CD4-positive, alpha-beta memory T cell (primary cell): ENCODE data around the gene SLC6A13. TPM values are rescaled to one million over a fixed set of nuclear protein-coding genes. Genes with fewer than 3 reads are reported as not detected.

Experiments used
- CTCF ChIA-PET: fragments of 350-600 bp; sonication (Branson Sonifier 250); formaldehyde crosslinking; loops from one replicate; lab custom pipeline; 2021; ENCODE audit warnings: inconsistent platforms; ENCODE audit not compliant: partially characterized antibody; lab: Charles Lee
- POLR2A ChIA-PET: fragments of 350-600 bp; sonication (Branson Sonifier 250); formaldehyde crosslinking; loops from one replicate; lab custom pipeline; 2021; ENCODE audit not compliant: partially characterized antibody; lab: Charles Lee
- DNase-seq, 5 donors: peaks; one replicate each; pipeline versions ENCODE4 v3.0.0 to v3.0.0-alpha.2; 2020 to 2022; ENCODE audit warnings: mixed read lengths in 1 of 5
- H3K27ac ChIP-seq: one replicate; pipeline ENCODE4 v1.7.0; 2013; ENCODE audit warnings: low read depth, low read length
- H3K27me3 ChIP-seq: 2 replicates; pipeline ENCODE4 v1.7.0; 2013; ENCODE audit warnings: mild to moderate bottlenecking, low read length, moderate library complexity; ENCODE audit not compliant: insufficient read depth
- H3K36me3 ChIP-seq: 2 replicates; pipeline ENCODE4 v1.7.0; 2013; ENCODE audit warnings: mild to moderate bottlenecking, low read length, moderate library complexity; ENCODE audit not compliant: insufficient read depth
- H3K4me1 ChIP-seq: 2 replicates; pipeline ENCODE4 v1.7.0; 2013; ENCODE audit warnings: mild to moderate bottlenecking, low read length, moderate library complexity; ENCODE audit not compliant: insufficient read depth
- H3K4me3 ChIP-seq, 2 donors: one replicate each; pipeline ENCODE4 v1.7.0; 2013; ENCODE audit warnings: low read length in 2 of 2, mild to moderate bottlenecking in 1 of 2
- H3K9me3 ChIP-seq, 2 donors: one replicate each; pipeline ENCODE4 v1.7.0; 2013; ENCODE audit warnings: low read length in 2 of 2, control low read depth in 1 of 2; ENCODE audit not compliant: control insufficient read depth in 1 of 2
- H3K27ac Mint-ChIP-seq, 7 donors: one replicate each; pipeline ENCODE4 v1.8.0; 2020 to 2021; ENCODE audit warnings: mixed read lengths in 7 of 7, mild to moderate bottlenecking in 6 of 7, inconsistent platforms in 3 of 7, moderate library complexity in 3 of 7
- H3K27me3 Mint-ChIP-seq, 2 donors: one replicate each; pipeline ENCODE4 v1.8.0; 2020 to 2021; ENCODE audit warnings: mixed read lengths in 2 of 2
- H3K36me3 Mint-ChIP-seq, 2 donors: one replicate each; pipeline ENCODE4 v1.8.0; 2020 to 2021; ENCODE audit warnings: mixed read lengths in 2 of 2, inconsistent platforms in 1 of 2, mild to moderate bottlenecking in 1 of 2
- H3K4me1 Mint-ChIP-seq, 4 donors: one replicate each; pipeline ENCODE4 v1.8.0; 2020 to 2021; ENCODE audit warnings: mixed read lengths in 4 of 4, mild to moderate bottlenecking in 1 of 4
- H3K4me3 Mint-ChIP-seq, 8 donors: one replicate each; pipeline ENCODE4 v1.8.0; 2020 to 2021; ENCODE audit warnings: mixed read lengths in 8 of 8, mild to moderate bottlenecking in 7 of 8, moderate library complexity in 6 of 8, inconsistent platforms in 3 of 8
- H3K9me3 Mint-ChIP-seq, 8 donors: one replicate each; pipeline ENCODE4 v1.8.0; 2020 to 2021; ENCODE audit warnings: mixed read lengths in 8 of 8, mild to moderate bottlenecking in 5 of 8, inconsistent platforms in 3 of 8, moderate library complexity in 1 of 8
- intact Hi-C: fragments of 100-400 bp; cut with micrococcal nuclease; formaldehyde crosslinking; loops from one replicate; pipeline ENCODE4 v1.15.1; 2023
- polyA plus RNA-seq, 2 donors: library from polyadenylated mRNA; unstranded; fragments of 300-500 nt; fragmentation: Illumina TruSeq; gene quantifications; one replicate each; pipeline ENCODE4 v1.2.3, GENCODE V29; 2021
- total RNA-seq, 2 experiments: library from RNA; stranded (reverse); gene quantifications; one replicate each; pipeline ENCODE4 v1.2.3, GENCODE V29; 2021

SLC6A13 gene
- total and polyA plus RNA-seq, 4 experiments from 2014 or later: 0.17 to 0.75 (median 0.32) TPM; not detected in 1

GRCh38 chr12:206746-207440 is 55.7 kb downstream of the SLC6A13 start:
- no peak overlapping the region for H3K27ac Mint-ChIP-seq
- H3K36me3 Mint-ChIP-seq: no peaks in the 10 kb centered on the region

GRCh38 chr12:205026-205425 is 57.6 kb downstream of the SLC6A13 start:
- peaks cover 0 to 3% (median 0%) of the 10 kb centered on the region in 8 donors for H3K9me3 Mint-ChIP-seq
- H3K27ac Mint-ChIP-seq: no peak overlapping the region
- H3K4me1 ChIP-seq: no peaks in the 10 kb centered on the region
- H3K36me3 Mint-ChIP-seq: no peaks in the 10 kb centered on the region
- ChIA-PET CTCF (no interaction called here), POLR2A (no interaction called here)
- no peak overlapping the region for H3K27ac ChIP-seq
- no peak overlapping the region for H3K4me3 ChIP-seq
- H3K4me3 Mint-ChIP-seq: no peak overlapping the region
- peaks cover 31 to 52% of the 10 kb centered on the region in 2 donors for H3K27me3 Mint-ChIP-seq
- H3K4me1 Mint-ChIP-seq: peaks cover 0 to 2% (median 0%) of the 10 kb centered on the region in 4 donors
- no peaks in the 10 kb centered on the region for H3K27me3 ChIP-seq
- H3K9me3 ChIP-seq: no peaks in the 10 kb centered on the region
- DNase-seq: no peak
- intact Hi-C loops: no loop called here
- H3K36me3 ChIP-seq: no peaks in the 10 kb centered on the region

More at GRCh38 chr12:206746-207440, 55.7 kb downstream of the SLC6A13 start:
- H3K27me3 Mint-ChIP-seq: peaks cover 35 to 62% of the 10 kb centered on the region in 2 donors
- DNase-seq: no peak
- H3K4me1 Mint-ChIP-seq: peaks cover 0 to 2% (median 0%) of the 10 kb centered on the region in 4 donors
- Histone ChIP-seq H3K4me3 (no peak overlapping the region), H3K36me3 (no peaks in the 10 kb centered on the region), H3K27me3 (no peaks in the 10 kb centered on the region), H3K9me3 (no peaks in the 10 kb centered on the region), H3K27ac (no peak overlapping the region), H3K4me1 (no peaks in the 10 kb centered on the region)
- intact Hi-C loops: no loop called here
- ChIA-PET POLR2A (no interaction called here), CTCF (no interaction called here)
- H3K4me3 Mint-ChIP-seq: no peak overlapping the region
- peaks cover 0 to 3% (median 0%) of the 10 kb centered on the region in 8 donors for H3K9me3 Mint-ChIP-seq

GRCh38 chr12:204261-204678 is 58.4 kb downstream of the SLC6A13 start:
- H3K27ac Mint-ChIP-seq: no peak overlapping the region
- no peak overlapping the region for H3K4me3 Mint-ChIP-seq
- ChIA-PET CTCF (no interaction called here), POLR2A (no interaction called here)
- Histone ChIP-seq H3K9me3 (no peaks in the 10 kb centered on the region), H3K27ac (no peak overlapping the region), H3K27me3 (no peaks in the 10 kb centered on the region), H3K4me3 (no peak overlapping the region), H3K36me3 (no peaks in the 10 kb centered on the region), H3K4me1 (no peaks in the 10 kb centered on the region)
- H3K4me1 Mint-ChIP-seq: peaks cover 0 to 2% (median 0%) of the 10 kb centered on the region in 4 donors
- DNase-seq: no peak
- peaks cover 0 to 3% (median 0%) of the 10 kb centered on the region in 8 donors for H3K9me3 Mint-ChIP-seq
- intact Hi-C loops: no loop called here
- H3K27me3 Mint-ChIP-seq: peaks cover 33 to 49% of the 10 kb centered on the region in 2 donors
- no peaks in the 10 kb centered on the region for H3K36me3 Mint-ChIP-seq

- Histone ChIP-seq H3K27ac (no peak overlapping the region), H3K36me3 (no peaks in the 10 kb centered on the region), H3K4me1 (no peaks in the 10 kb centered on the region), H3K9me3 (no peaks in the 10 kb centered on the region), H3K27me3 (no peaks in the 10 kb centered on the region), H3K4me3 (no peak overlapping the region)
- Mint-ChIP-seq H3K4me3 (no peak overlapping the region), H3K4me1 (peaks cover 0 to 2% (median 0%) of the 10 kb centered on the region in 4 donors), H3K9me3 (peaks cover 0 to 3% (median 0%) of the 10 kb centered on the region in 8 donors), H3K27ac (no peak overlapping the region), H3K27me3 (peaks cover 30 to 46% of the 10 kb centered on the region in 2 donors), H3K36me3 (no peaks in the 10 kb centered on the region)
- intact Hi-C loops: no loop called here
- ChIA-PET POLR2A (no interaction called here), CTCF (no interaction called here)
- no peak for DNase-seq
These were observed 59.0 kb downstream of the SLC6A13 start for GRCh38 chr12:203462-204260.

- peaks cover 0 to 3% (median 0%) of the 10 kb centered on the region in 8 donors for H3K9me3 Mint-ChIP-seq
- H3K27ac Mint-ChIP-seq: no peak overlapping the region
- no peak overlapping the region for H3K4me3 ChIP-seq
- no peak overlapping the region for H3K4me3 Mint-ChIP-seq
- H3K9me3 ChIP-seq: no peaks in the 10 kb centered on the region
- intact Hi-C loops: no loop called here
- no peak for DNase-seq
- no peaks in the 10 kb centered on the region for H3K36me3 ChIP-seq
- H3K4me1 ChIP-seq: no peaks in the 10 kb centered on the region
- CTCF ChIA-PET: no interaction called here
- no peaks in the 10 kb centered on the region for H3K36me3 Mint-ChIP-seq
- peaks cover 0 to 2% (median 0%) of the 10 kb centered on the region in 4 donors for H3K4me1 Mint-ChIP-seq
- H3K27me3 ChIP-seq: no peaks in the 10 kb centered on the region
- H3K27me3 Mint-ChIP-seq: peaks cover 30 to 46% of the 10 kb centered on the region in 2 donors
- POLR2A ChIA-PET: no interaction called here
- no peak overlapping the region for H3K27ac ChIP-seq
These were observed 59.6 kb downstream of the SLC6A13 start for GRCh38 chr12:203074-203461.

- Histone ChIP-seq H3K4me3 (no peak overlapping the region), H3K27me3 (no peaks in the 10 kb centered on the region), H3K9me3 (no peaks in the 10 kb centered on the region), H3K27ac (no peak overlapping the region), H3K36me3 (no peaks in the 10 kb centered on the region), H3K4me1 (no peaks in the 10 kb centered on the region)
- CTCF ChIA-PET: no interaction called here
- no peak for DNase-seq
- intact Hi-C loops: no loop called here
- H3K9me3 Mint-ChIP-seq: peaks cover 0 to 3% (median 0%) of the 10 kb centered on the region in 8 donors
- POLR2A ChIA-PET: no interaction called here
- no peak overlapping the region for H3K4me3 Mint-ChIP-seq
- H3K4me1 Mint-ChIP-seq: peaks cover 0 to 3% (median 1%) of the 10 kb centered on the region in 4 donors
- peaks cover 30 to 50% of the 10 kb centered on the region in 2 donors for H3K27me3 Mint-ChIP-seq
- H3K27ac Mint-ChIP-seq: no peak overlapping the region
- no peaks in the 10 kb centered on the region for H3K36me3 Mint-ChIP-seq
These were observed 60.4 kb downstream of the SLC6A13 start for GRCh38 chr12:202081-202731.

GRCh38 chr12:201361-201760 is 61.3 kb downstream of the SLC6A13 start:
- H3K27me3 Mint-ChIP-seq: peaks cover 27 to 48% of the 10 kb centered on the region in 2 donors
- no peak for DNase-seq
- no peaks in the 10 kb centered on the region for H3K4me1 ChIP-seq
- intact Hi-C loops: no loop called here
- no peak overlapping the region for H3K4me3 ChIP-seq
- ChIA-PET CTCF (no interaction called here), POLR2A (no interaction called here)
- H3K4me3 Mint-ChIP-seq: no peak overlapping the region
- H3K27me3 ChIP-seq: no peaks in the 10 kb centered on the region
- H3K27ac ChIP-seq: no peak overlapping the region
- no peaks in the 10 kb centered on the region for H3K36me3 ChIP-seq
- H3K9me3 ChIP-seq: no peaks in the 10 kb centered on the region
- peaks cover 0 to 3% (median 0%) of the 10 kb centered on the region in 8 donors for H3K9me3 Mint-ChIP-seq
- H3K27ac Mint-ChIP-seq: no peak overlapping the region
- peaks cover 0 to 3% (median 1%) of the 10 kb centered on the region in 4 donors for H3K4me1 Mint-ChIP-seq
- no peaks in the 10 kb centered on the region for H3K36me3 Mint-ChIP-seq
